IMR-90 (cell line): Measurements from ENCODE around the gene ASAP2. TPM values are rescaled to one million over a fixed set of nuclear protein-coding genes. Genes with fewer than 3 reads are reported as not detected.

Experiments used
- ATAC-seq: fragments of 200-7000 bp; cut with Tn5 transposase; 2 replicates; pipeline ENCODE4 v1.9.1; 2020; ENCODE audit warnings: low read depth, mild to moderate bottlenecking, moderate library complexity
- BruUV-seq: library from RNA; stranded (reverse); fragments of 400-500 nt; replicated peaks from 2 replicates; lab custom pipeline; 2021; lab: Mats Ljungman, UMichigan
- CTCF ChIA-PET: fragments of 300-600 bp; formaldehyde crosslinking; extraction: SDS; loops from one replicate; lab custom pipeline; 2021; ENCODE audit warnings: antibody characterized with exemption; lab: Yijun Ruan, JAX
- POLR2A ChIA-PET: fragments of 300-600 bp; sonication (Branson Sonifier 250); formaldehyde crosslinking; loops from one replicate; lab custom pipeline; 2022; ENCODE audit warnings: antibody characterized with exemption; ENCODE audit not compliant: unreplicated experiment; lab: Charles Lee
- DNase-seq: peaks from one replicate; pipeline ENCODE4 v3.0.0; 2013
- H2AFZ ChIP-seq: replicated peaks from 2 replicates; pipeline ENCODE3; 2013; ENCODE audit warnings: low read length, mild to moderate bottlenecking; ENCODE audit not compliant: poor library complexity
- H2AK5ac ChIP-seq: 2 replicates; pipeline ENCODE4 v1.6.1; 2013; ENCODE audit warnings: low read depth, low read length, inconsistent platforms
- H2AK9ac ChIP-seq: replicated peaks from 2 replicates; pipeline ENCODE3; 2013; ENCODE audit warnings: mild to moderate bottlenecking, low read depth, low read length, moderate library complexity; ENCODE audit not compliant: poor library complexity
- H2BK120ac ChIP-seq: 2 replicates; pipeline ENCODE4 v1.6.1; 2013; ENCODE audit warnings: low read depth, low read length, inconsistent platforms
- H2BK15ac ChIP-seq: 3 replicates; pipeline ENCODE4 v1.6.1; 2013; ENCODE audit warnings: low read depth, low read length, inconsistent platforms
- H2BK20ac ChIP-seq: 2 replicates; pipeline ENCODE4 v1.6.1; 2013; ENCODE audit warnings: low read depth, mild to moderate bottlenecking, inconsistent platforms, low read length, moderate library complexity
- H2BK5ac ChIP-seq: 2 replicates; pipeline ENCODE4 v1.6.1; 2013; ENCODE audit warnings: mild to moderate bottlenecking, low read depth, low read length, inconsistent platforms; ENCODE audit not compliant: poor library complexity, severe bottlenecking
- H3K14ac ChIP-seq: replicated peaks from 2 replicates; pipeline ENCODE4 v1.6.1; 2013; ENCODE audit warnings: low read depth, low read length, inconsistent platforms
- H3K18ac ChIP-seq: 2 replicates; pipeline ENCODE4 v1.6.1; 2013; ENCODE audit warnings: low read depth, low read length, control low read depth
- H3K23ac ChIP-seq: 2 replicates; pipeline ENCODE4 v1.6.1; 2013; ENCODE audit warnings: low read depth, low read length, inconsistent platforms
- H3K27ac ChIP-seq: 2 replicates; pipeline ENCODE4 v1.5.1; 2013; ENCODE audit warnings: mild to moderate bottlenecking, control low read depth, low read length; ENCODE audit not compliant: insufficient read depth
- H3K27me3 ChIP-seq: 2 replicates; pipeline ENCODE4 v1.6.1; 2013; ENCODE audit warnings: low read length; ENCODE audit not compliant: control insufficient read depth, insufficient read depth
- H3K36me3 ChIP-seq: 2 replicates; pipeline ENCODE4 v1.6.1; 2013; ENCODE audit warnings: low read length, mixed read lengths; ENCODE audit not compliant: control insufficient read depth, insufficient read depth
- H3K4ac ChIP-seq: 2 replicates; pipeline ENCODE4 v1.6.1; 2013; ENCODE audit warnings: low read depth, low read length, inconsistent platforms
- H3K4me1 ChIP-seq: 2 replicates; pipeline ENCODE4 v1.6.1; 2013; ENCODE audit warnings: low read length, mixed read lengths; ENCODE audit not compliant: control insufficient read depth, insufficient read depth
- H3K4me2 ChIP-seq: 2 replicates; pipeline ENCODE4 v1.6.1; 2013; ENCODE audit warnings: low read depth, mild to moderate bottlenecking, control low read depth, low read length, moderate library complexity
- H3K4me3 ChIP-seq: 2 replicates; pipeline ENCODE4 v1.5.1; 2013; ENCODE audit warnings: low read depth, mild to moderate bottlenecking, control low read depth, low read length, moderate library complexity; ENCODE audit not compliant: insufficient read depth
- H3K56ac ChIP-seq: 2 replicates; pipeline ENCODE4 v1.6.1; 2013; ENCODE audit warnings: low read length, inconsistent platforms; ENCODE audit not compliant: insufficient read depth; ENCODE audit errors: extremely low read depth
- H3K79me1 ChIP-seq, 2 experiments: 2 replicates each; pipeline ENCODE4 v1.6.1; 2013; ENCODE audit warnings: low read length in 2 of 2, inconsistent platforms in 1 of 2, low read depth in 1 of 2
- H3K9ac ChIP-seq: 2 replicates; pipeline ENCODE4 v1.6.1; 2013; ENCODE audit warnings: low read depth, low read length, control low read depth
- H3K9me1 ChIP-seq: 2 replicates; pipeline ENCODE4 v1.6.1; 2013; ENCODE audit warnings: low read length, inconsistent platforms; ENCODE audit not compliant: insufficient read depth
- H3K9me3 ChIP-seq: 2 replicates; pipeline ENCODE4 v1.6.1; 2013; ENCODE audit warnings: low read length; ENCODE audit not compliant: control insufficient read depth, insufficient read depth
- H4K20me1 ChIP-seq: 2 replicates; pipeline ENCODE4 v1.6.1; 2013; ENCODE audit warnings: low read length, inconsistent platforms; ENCODE audit not compliant: insufficient read depth
- H4K5ac ChIP-seq: 2 replicates; pipeline ENCODE4 v1.6.1; 2013; ENCODE audit warnings: mild to moderate bottlenecking, low read depth, low read length, control low read depth
- H4K8ac ChIP-seq, 2 experiments: 2 replicates each; pipeline ENCODE4 v1.6.1; 2013; ENCODE audit warnings: low read depth in 2 of 2, low read length in 2 of 2, control low read depth in 1 of 2, inconsistent platforms in 1 of 2
- H4K91ac ChIP-seq: 2 replicates; pipeline ENCODE4 v1.6.1; 2013; ENCODE audit warnings: low read depth, low read length, inconsistent platforms; ENCODE audit not compliant: insufficient read depth
- CEBPB ChIP-seq: IDR thresholded peaks from 2 replicates; pipeline ENCODE4 v1.6.1; 2012; ENCODE audit warnings: low read depth, low read length, improper control_type of control experiment
- FOS ChIP-seq: fragments of 150-350 bp; IDR thresholded peaks from 2 replicates; pipeline ENCODE4 v1.6.1; 2016; ENCODE audit warnings: low read depth, low read length
- whole genome bisulfite sequencing, 2 experiments: methylation state at CpG; one replicate each; pipeline versions ENCODE4 v1.1.5 to v1.1.7; 2013; ENCODE audit warnings: missing lambda C conversion rate in 2 of 2; ENCODE audit not compliant: insufficient read length in 1 of 2; ENCODE audit errors: extremely low coverage in 2 of 2; 5-methylcytosine and 5-hydroxymethylcytosine counted together
- dilution Hi-C: fragments of 300-500 bp; cut with HindIII; formaldehyde crosslinking; loops from one replicate; pipeline ENCODE4 v1.14.3; 2018; ENCODE audit warnings: low sequenced_read_pairs; ENCODE audit not compliant: unreplicated experiment
- in situ Hi-C: fragments of 300-500 bp; cut with MboI; formaldehyde crosslinking; loops from 3 replicates; pipeline ENCODE4 v1.14.3; 2019; ENCODE audit warnings: low sequenced_read_pairs, inconsistent platforms, mixed read lengths
- intact Hi-C: fragments of 100-400 bp; cut with micrococcal nuclease; formaldehyde crosslinking; loops from 2 replicates; pipeline ENCODE4 v1.10.0; 2022
- polyA plus RNA-seq, 3 experiments: library from polyadenylated mRNA; depleted of rRNA; stranded (reverse); fragments of >200 nt; gene quantifications; 2 replicates each; pipeline ENCODE4 v1.2.3, GENCODE V29; 2012; ENCODE audit warnings: low replicate concordance in 1 of 3
- total RNA-seq: library from RNA; depleted of rRNA; stranded (reverse); fragments of >200 nt; gene quantifications from 2 replicates; pipeline ENCODE4 v1.2.3, GENCODE V29; 2012

Gene ASAP2
- total and polyA plus RNA-seq, 2 of the 4 experiments (the other 2 are of a cell fraction): 19.7 to 28.1 TPM

- TF ChIP-seq CEBPB: 0 out of 2 replicates have a peak, but pooled peaks have one; percentile 6
- no peak for TF ChIP-seq FOS
- Histone ChIP-seq H3K56ac (no peak overlapping the region), H3K4me2 (no peak overlapping the region), H3K9ac (no peak overlapping the region), H3K23ac (peak overlapping the region; percentile 75), H2AK5ac (peak overlapping the region; percentile 81; the same call in 1 of the 2 replicates), H2BK20ac (no peak overlapping the region), H3K9me1 (peaks cover 41% of the 10 kb centered on the region), H3K18ac (no peak overlapping the region), H3K36me3 (no peaks in the 10 kb centered on the region), H4K8ac (peak overlapping the region in 1 of 2 experiments; percentile 6; a peak in 1 of 4 replicates), H4K5ac (no peak overlapping the region), H3K9me3 (no peaks in the 10 kb centered on the region), H2BK120ac (no peak overlapping the region), H3K14ac (peak overlapping the region; percentile 20), H4K91ac (no peak overlapping the region), H3K4me3 (no peak overlapping the region), H3K27me3 (no peaks in the 10 kb centered on the region), H3K4me1 (peaks cover 27% of the 10 kb centered on the region), H3K4ac (peak overlapping the region; percentile 50), H2AK9ac (no peak overlapping the region), H3K27ac (no peak overlapping the region), H2BK15ac (no peak overlapping the region), H3K79me1 (peaks cover 38 to 71% of the 10 kb centered on the region in 2 experiments), H2BK5ac (no peak overlapping the region), H4K20me1 (peaks cover 68% of the 10 kb centered on the region), H2AFZ (no peak overlapping the region)
- intact Hi-C loops (no loop called here), in situ Hi-C loops (no loop called here), dilution Hi-C loops (no loop called here)
- no TSS peak for BruUV-seq
- POLR2A ChIA-PET: no interaction called here
- WGBS, 2 experiments: 100% methylated on average over 1 of the region's 7 CpGs; no CpG with 5 or more reads in 1 of the 2 experiments
- CTCF ChIA-PET: interaction anchor here (0.8 kb wide), 1 partner anchor 9 kb away, joined by 3 read pairs; no protein-coding TSS in a partner anchor
- ATAC-seq (peak; percentile 37; the same call in 1 of the 2 replicates), DNase-seq (no peak)
These were observed 11.5 kb downstream of the ASAP2 start for GRCh38 chr2:9217838-9218770.
